Kidney epithelial cell (primary cell): ENCODE results near the gene ARHGEF10L. TPM values are rescaled to one million over a fixed set of nuclear protein-coding genes. Genes with fewer than 3 reads are reported as not detected.

Experiments used
- DNase-seq: peaks from one replicate; pipeline ENCODE4 v3.0.0-alpha.2; 2010; ENCODE audit warnings: low read depth
- H3K27me3 ChIP-seq: 2 replicates; pipeline ENCODE4 v1.6.0; 2011; ENCODE audit warnings: low read length; ENCODE audit not compliant: control insufficient read depth, insufficient read depth
- H3K36me3 ChIP-seq: 2 replicates; pipeline ENCODE4 v1.5.1; 2011; ENCODE audit warnings: low read length; ENCODE audit not compliant: control insufficient read depth, insufficient read depth
- H3K4me3 ChIP-seq: 2 replicates; pipeline ENCODE4 v1.5.1; 2011; ENCODE audit warnings: low read depth, mild to moderate bottlenecking, control low read depth, low read length
- CTCF ChIP-seq: IDR thresholded peaks from 2 replicates; pipeline ENCODE4 v1.5.1; 2011; ENCODE audit warnings: mild to moderate bottlenecking, moderate library complexity, low read length, control low read depth, inconsistent platforms; ENCODE audit not compliant: insufficient read depth, poor library complexity, severe bottlenecking
- total RNA-seq: library from RNA; depleted of rRNA; stranded (reverse); fragments of >200 nt; gene quantifications from 2 replicates; pipeline ENCODE4 v1.2.3, GENCODE V29; 2015

Gene ARHGEF10L
- total RNA-seq, 1 donor from 2014 or later: 23.5 TPM

- H3K36me3 ChIP-seq: peaks cover 1% of the 10 kb centered on the region
- H3K27me3 ChIP-seq: no peaks in the 10 kb centered on the region
- no peak for TF ChIP-seq CTCF
- no peak for DNase-seq
- H3K4me3 ChIP-seq: no peak overlapping the region
Measured at GRCh38 chr1:17642169-17642568, 102.7 kb downstream of the ARHGEF10L start.

DNA sequence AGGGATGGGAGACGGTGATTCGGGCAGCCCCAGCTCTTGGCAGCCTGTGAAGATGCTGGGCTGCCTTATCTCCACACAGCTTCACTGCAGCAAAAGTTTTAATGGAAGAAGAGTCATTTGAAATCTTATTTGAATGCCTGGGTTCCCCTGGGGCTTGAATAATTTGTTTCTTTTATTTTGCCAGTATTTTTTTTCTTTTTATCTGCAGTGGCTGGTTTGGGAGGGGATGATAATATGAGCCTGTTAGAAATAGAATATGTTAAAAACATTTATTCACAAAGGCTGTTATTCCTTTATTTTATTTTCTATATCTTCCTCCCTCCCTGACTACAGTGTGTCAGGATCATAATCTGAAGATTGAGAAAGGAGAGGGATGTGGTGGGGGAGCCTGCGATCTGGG lies 103.4 kb downstream of the ARHGEF10L start:
- H3K4me3 ChIP-seq: no peak overlapping the region
- TF ChIP-seq CTCF: no peak
- DNase-seq: no peak
- H3K27me3 ChIP-seq: no peaks in the 10 kb centered on the region
- H3K36me3 ChIP-seq: peaks cover 1% of the 10 kb centered on the region

DNA sequence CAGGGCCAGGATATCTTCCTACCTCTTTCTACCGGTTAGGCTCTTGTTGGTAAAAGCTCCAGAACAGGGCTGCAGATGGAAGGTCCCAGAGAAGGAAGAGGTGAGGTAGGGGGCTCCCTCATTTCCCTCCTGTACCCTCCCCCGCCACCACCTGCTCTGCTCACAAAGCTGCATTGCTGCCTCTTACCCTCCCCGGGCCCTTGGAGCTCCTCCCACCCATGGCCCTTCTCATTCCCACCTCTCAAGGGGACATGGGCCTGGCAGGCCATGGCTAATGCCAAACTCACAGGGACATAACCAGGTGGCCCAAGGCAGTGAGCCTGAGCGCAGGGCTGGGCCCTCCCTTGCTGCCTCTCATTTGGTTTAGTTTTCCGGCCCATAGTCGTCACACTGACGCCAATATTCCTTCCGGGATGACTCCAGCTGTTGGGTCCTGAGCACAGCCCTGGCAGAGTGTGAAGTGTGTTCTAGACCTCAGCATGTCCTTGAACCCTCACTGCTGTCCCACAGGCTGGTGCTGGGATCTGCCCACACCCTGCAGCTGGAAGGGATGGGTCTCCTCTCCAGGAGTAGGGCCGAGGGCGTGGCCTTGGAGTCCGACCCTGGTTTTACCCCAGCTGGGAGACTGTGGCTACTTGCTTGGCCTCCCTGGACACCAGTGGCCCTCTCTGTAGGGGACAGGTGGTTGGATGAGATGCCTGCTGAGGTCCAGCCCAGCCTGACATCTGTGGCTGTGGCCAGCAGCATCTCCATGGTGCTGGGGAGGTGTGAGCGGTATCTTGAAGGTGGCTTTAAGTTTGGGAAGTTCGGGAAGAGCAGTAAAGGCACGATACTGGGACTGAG lies 104.6 kb downstream of the ARHGEF10L start:
- TF ChIP-seq CTCF: no peak
- H3K36me3 ChIP-seq: no peaks in the 10 kb centered on the region

DNA sequence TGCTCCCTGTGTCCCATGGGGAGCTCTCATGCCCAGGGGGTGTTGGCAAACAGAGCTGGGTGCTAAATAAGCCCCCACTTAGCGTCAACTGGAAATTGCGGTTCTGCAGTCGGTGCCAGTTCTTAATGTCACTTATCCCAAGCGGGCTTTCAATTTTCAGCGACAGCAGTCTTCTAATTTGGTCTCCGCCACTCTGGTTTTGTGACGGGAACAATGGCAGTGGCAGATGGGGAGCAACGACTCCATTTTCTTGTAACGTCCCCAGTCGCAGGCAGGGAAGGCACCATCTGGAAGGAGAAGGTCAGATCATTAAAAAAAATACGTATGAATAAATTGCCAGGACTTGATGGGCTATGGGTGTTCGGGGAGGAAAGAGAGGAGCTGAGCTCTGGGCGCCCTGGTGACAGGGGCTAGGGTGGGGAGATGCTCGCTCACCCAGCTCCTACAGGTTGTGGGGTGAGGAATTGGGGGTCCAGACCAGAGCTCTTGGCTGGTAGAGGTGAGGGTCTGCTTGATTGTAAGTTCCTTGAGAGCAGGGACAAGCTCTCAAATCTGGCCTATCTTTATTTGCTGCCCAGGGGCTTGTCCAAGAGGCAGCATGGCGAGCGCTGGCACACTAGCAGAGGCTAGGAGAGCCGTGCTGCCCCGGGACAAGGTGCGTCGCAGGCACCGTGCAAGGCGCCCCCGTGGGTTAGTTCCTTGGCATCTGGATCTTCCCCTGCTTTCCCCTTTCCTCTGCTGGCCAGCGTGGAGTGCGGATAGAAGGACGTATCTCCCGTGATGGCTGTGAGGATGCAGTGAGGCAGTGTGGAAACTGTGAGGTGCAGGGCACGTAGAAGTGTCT lies 105.8 kb downstream of the ARHGEF10L start:
- no peak overlapping the region for H3K4me3 ChIP-seq
- DNase-seq: no peak
- no peaks in the 10 kb centered on the region for H3K27me3 ChIP-seq
- H3K36me3 ChIP-seq: no peaks in the 10 kb centered on the region
- no peak for TF ChIP-seq CTCF

More for the DNA sequence above, 104.6 kb downstream of the ARHGEF10L start:
- Histone ChIP-seq H3K4me3 (no peak overlapping the region), H3K27me3 (no peaks in the 10 kb centered on the region)
- DNase-seq: no peak

DNA sequence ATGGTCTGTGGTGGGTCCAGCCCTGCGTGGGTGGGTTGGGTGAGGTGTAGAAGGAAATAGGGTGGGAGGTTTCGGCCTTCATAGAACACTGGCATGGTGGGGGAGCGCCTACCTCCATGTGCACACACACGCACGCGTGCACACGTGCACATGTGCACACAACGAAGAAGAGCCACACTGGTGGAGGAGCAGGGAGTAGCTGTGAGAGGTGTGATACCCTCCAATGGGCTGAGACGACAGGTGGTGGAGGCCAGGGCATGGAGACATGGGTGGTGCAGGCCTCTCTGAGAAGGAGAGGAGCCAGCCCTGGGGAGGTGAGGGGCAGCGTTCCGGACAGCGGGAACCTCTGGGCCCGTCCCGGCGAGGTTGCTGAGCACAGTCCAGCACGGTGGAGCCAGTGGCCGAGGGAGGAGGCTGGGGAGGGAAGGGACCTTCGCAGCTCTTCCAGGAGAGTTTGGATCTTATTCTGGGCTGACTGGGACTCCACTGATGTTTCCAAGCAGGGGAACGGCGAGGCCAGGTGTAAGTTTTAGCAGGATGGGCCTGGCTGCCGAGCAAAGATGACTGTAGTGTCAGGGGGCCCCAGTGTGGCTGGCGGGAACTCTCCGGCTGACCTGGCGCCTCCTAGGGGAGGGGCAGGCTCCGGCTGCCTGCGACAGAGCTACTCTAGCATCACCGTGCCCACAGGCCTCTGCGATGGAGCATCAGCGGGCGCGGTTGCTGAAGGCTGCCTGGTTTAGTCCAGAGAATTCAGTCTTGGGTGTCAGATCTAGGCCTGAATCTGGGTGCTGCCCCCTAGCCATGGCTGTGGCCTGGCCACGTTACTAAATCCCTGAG lies 107.2 kb downstream of the ARHGEF10L start:
- no peak for TF ChIP-seq CTCF
- H3K4me3 ChIP-seq: no peak overlapping the region
- H3K27me3 ChIP-seq: no peaks in the 10 kb centered on the region
- H3K36me3 ChIP-seq: peaks cover 1% of the 10 kb centered on the region
- no peak for DNase-seq
